Hematopoietic multipotent progenitor cell treated with erythropoietin and hydrocortisone succinate and interleukin-3 and kit ligand, for 6 days (in vitro differentiated cells): Measurements from ENCODE around the gene LAMP1.
A peak's percentile ranks its signal among the peaks of the same experiment; 100 is the strongest.
"Not testable (repeated sequence)": the region's sequence is repeated elsewhere in the genome, so short reads cannot be mapped to it uniquely, and the experiment has no call there.

Experiments used
- DNase-seq: peaks from one replicate; pipeline ENCODE4 v3.0.0-alpha.2; 2015

The LAMP1 gene

GRCh38 chr13:113298043-113298945, 1.3 kb downstream of the LAMP1 start:
- DNase-seq = peak; percentile 64

GRCh38 chr13:113299951-113300350, 2.9 kb downstream of the LAMP1 start:
- DNase-seq = peak; percentile 20

- DNase-seq = no peak
Observed at GRCh38 chr13:113302986-113303385, 5.9 kb downstream of the LAMP1 start.

GRCh38 chr13:113304121-113304520, 7.1 kb downstream of the LAMP1 start:
- no peak for DNase-seq

- DNase-seq = no peak
Observed at GRCh38 chr13:113305208-113305607, 8.2 kb downstream of the LAMP1 start.

GRCh38 chr13:113307491-113307890, 10.5 kb downstream of the LAMP1 start:
- DNase-seq = no peak

- DNase-seq = no peak
Observed at GRCh38 chr13:113309473-113309872, 12.4 kb downstream of the LAMP1 start.

GRCh38 chr13:113314112-113314511, 17.1 kb downstream of the LAMP1 start:
- not testable (repeated sequence) for DNase-seq

GRCh38 chr13:113314895-113315470, 17.9 kb downstream of the LAMP1 start:
- DNase-seq = not testable (repeated sequence)

GRCh38 chr13:113315992-113316391, 19.0 kb downstream of the LAMP1 start:
- no peak for DNase-seq

- DNase-seq = no peak
Observed at GRCh38 chr13:113317031-113317430, 20.0 kb downstream of the LAMP1 start.

- no peak for DNase-seq
Observed at GRCh38 chr13:113318956-113319355, 21.9 kb downstream of the LAMP1 start.

GRCh38 chr13:113319371-113319770, 22.3 kb downstream of the LAMP1 start:
- DNase-seq = no peak

- DNase-seq = no peak
Observed at GRCh38 chr13:113320226-113320875, 23.3 kb downstream of the LAMP1 start.

GRCh38 chr13:113321546-113321945, 24.5 kb downstream of the LAMP1 start:
- no peak for DNase-seq

GRCh38 chr13:113322043-113322461, 25.0 kb downstream of the LAMP1 start:
- no peak for DNase-seq

- no peak for DNase-seq
Observed at GRCh38 chr13:113322890-113323651, 26.0 kb downstream of the LAMP1 start.

- DNase-seq = no peak
Observed at GRCh38 chr13:113323869-113324268, 26.8 kb downstream of the LAMP1 start.

- no peak for DNase-seq
Observed at GRCh38 chr13:113324398-113324797, 27.4 kb downstream of the LAMP1 start.

GRCh38 chr13:113325779-113326178, 28.7 kb downstream of the LAMP1 start:
- no peak for DNase-seq

- DNase-seq = peak; percentile 10
Observed at GRCh38 chr13:113327391-113327765, 30.3 kb downstream of the LAMP1 start.

GRCh38 chr13:113327766-113328471, 30.9 kb downstream of the LAMP1 start:
- DNase-seq = no peak
